Keratinocyte (primary cell): Measurements from ENCODE around the gene ERICH4.
A peak's percentile ranks its signal among the peaks of the same experiment; 100 is the strongest.

ENCODE experiments used
- EZH2 ChIP-seq: IDR thresholded peaks from one replicate; pipeline ENCODE4 v1.6.1; 2012; ENCODE audit warnings: inconsistent platforms, mild to moderate bottlenecking, low read length, moderate library complexity
- TF ChIP-seq, protein P1 (sequence below), 3 experiments: IDR thresholded peaks in 1 of 3; conservative IDR thresholded peaks in 1 of 3; optimal IDR thresholded peaks in 1 of 3; 2 replicates in 2 of 3; 3 replicates in 1 of 3; pipeline versions ENCODE3 to v1.5.1; 2011; ENCODE audit warnings: low read length in 3 of 3, mild to moderate bottlenecking in 3 of 3, moderate library complexity in 2 of 3, control low read depth in 1 of 3, inconsistent platforms in 1 of 3; ENCODE audit not compliant: insufficient read depth in 2 of 3; ENCODE audit errors: extremely low read depth in 1 of 3

DNA sequence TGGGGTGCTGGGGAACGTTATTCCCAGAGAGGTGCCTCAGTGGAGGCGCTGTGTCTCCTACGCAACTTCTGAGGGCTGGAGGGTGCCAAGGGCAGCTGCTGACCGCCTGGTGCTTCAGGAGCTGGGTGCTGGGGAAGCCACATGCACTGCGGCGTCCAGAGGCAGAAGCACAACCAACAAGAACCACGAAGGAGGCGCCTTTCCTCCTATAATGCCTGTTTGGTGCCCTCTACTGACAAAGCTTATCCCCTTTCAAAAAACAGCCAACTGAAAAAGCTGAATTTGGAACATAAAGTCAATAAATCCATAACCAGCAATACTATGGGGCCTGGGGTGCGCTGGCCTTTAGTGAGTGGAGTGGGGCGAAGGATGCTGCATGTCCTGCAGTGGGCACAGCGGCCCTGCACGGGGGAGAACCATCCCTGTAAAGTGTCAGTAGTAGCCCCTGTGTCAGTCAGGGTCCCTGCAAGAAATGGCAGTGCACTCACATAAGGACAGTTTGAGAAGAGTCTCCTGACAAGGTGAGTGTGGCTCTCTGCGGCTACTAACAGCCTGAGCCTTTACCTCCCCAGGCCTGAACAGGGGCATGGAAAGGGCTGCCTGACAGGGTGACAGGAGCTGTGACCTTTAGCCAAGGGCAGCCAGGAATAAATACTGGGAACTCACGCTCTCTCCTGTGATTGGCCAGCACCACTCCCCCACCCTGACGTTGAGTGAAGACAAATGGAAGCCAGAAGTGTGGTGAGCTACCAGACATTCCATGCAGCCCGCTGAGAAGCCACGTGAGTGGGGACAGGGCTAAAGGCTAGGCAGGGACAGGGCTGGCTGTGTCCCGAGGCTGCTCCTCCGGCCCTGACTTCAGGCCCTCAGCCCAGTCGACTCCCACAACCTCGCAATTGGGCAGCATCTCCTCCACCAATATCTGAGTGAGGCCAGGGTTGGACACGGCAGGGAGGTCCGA, 11.2 kb upstream of the ERICH4 start:
- TF ChIP-seq, protein P1, sequence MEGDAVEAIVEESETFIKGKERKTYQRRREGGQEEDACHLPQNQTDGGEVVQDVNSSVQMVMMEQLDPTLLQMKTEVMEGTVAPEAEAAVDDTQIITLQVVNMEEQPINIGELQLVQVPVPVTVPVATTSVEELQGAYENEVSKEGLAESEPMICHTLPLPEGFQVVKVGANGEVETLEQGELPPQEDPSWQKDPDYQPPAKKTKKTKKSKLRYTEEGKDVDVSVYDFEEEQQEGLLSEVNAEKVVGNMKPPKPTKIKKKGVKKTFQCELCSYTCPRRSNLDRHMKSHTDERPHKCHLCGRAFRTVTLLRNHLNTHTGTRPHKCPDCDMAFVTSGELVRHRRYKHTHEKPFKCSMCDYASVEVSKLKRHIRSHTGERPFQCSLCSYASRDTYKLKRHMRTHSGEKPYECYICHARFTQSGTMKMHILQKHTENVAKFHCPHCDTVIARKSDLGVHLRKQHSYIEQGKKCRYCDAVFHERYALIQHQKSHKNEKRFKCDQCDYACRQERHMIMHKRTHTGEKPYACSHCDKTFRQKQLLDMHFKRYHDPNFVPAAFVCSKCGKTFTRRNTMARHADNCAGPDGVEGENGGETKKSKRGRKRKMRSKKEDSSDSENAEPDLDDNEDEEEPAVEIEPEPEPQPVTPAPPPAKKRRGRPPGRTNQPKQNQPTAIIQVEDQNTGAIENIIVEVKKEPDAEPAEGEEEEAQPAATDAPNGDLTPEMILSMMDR (optimal IDR thresholded peaks at IDR 0.05 in 1 of 3, IDR thresholded peaks at IDR 0.05 in 1 of 3, conservative IDR thresholded peaks at IDR 0.05 in 1 of 3; ENCODE audit: extremely low read depth in 1 of 3, insufficient read depth in 2 of 3, low read length in 3 of 3): peak; percentile 26 to 41 (median 38)
- TF ChIP-seq EZH2: no peak
